SJSA1 (cell line): ENCODE results near the gene SMC5. TPM values are rescaled to one million over a fixed set of nuclear protein-coding genes. Genes with fewer than 3 reads are reported as not detected.

Source experiments
- total RNA-seq: library from RNA; depleted of rRNA; stranded (reverse); fragments of >200 nt; shearing (Covaris generic); gene quantifications from 2 replicates; pipeline ENCODE4 v1.2.3, GENCODE V29; 2014; rRNA removed

The SMC5 gene
- total RNA-seq, 1 experiment from 2014 or later = 30.2 TPM

Other genes starting within 250 kb of the SMC5 start
- gene MAMDC2, start 215.1 kb upstream of the SMC5 start, total RNA-seq = not detected in 2 replicates
- gene KLF9, start 155.7 kb downstream of the SMC5 start, total RNA-seq = 3.2 and 5.9 TPM in 2 replicates